Heart right ventricle (tissue), 16 donors: ENCODE measurements around the gene BICDL2. TPM values are rescaled to one million over a fixed set of nuclear protein-coding genes. Genes with fewer than 3 reads are reported as not detected.

Experiments used
- ATAC-seq, 8 donors: fragments of 200-7000 bp; cut with Tn5 transposase; one replicate each; pipeline ENCODE4 v1.9.1; 2020; ENCODE audit warnings: mild to moderate bottlenecking in 8 of 8, moderate library complexity in 8 of 8, moderate number of reproducible peaks in 1 of 8
- DNase-seq, 2 donors: peaks; one replicate each; pipeline ENCODE4 v3.0.0-alpha.2; 2020
- H3K27ac ChIP-seq, 10 donors: fragments of 200-600 bp; sonication (generic) in 2 of 10; one replicate each; pipeline versions ENCODE4 v1.5.0 to v1.8.0; 2020 to 2022; ENCODE audit warnings: mild to moderate bottlenecking in 3 of 10
- H3K27me3 ChIP-seq, 7 donors: fragments of 200-600 bp; one replicate each; pipeline ENCODE4 v1.8.0; 2021 to 2022; ENCODE audit warnings: mild to moderate bottlenecking in 2 of 7
- H3K36me3 ChIP-seq, 9 donors: fragments of 200-600 bp; sonication (generic) in 1 of 9; one replicate each; pipeline versions ENCODE4 v1.5.0 to v1.8.0; 2020 to 2022; ENCODE audit warnings: mild to moderate bottlenecking in 2 of 9
- H3K4me1 ChIP-seq, 9 donors: fragments of 200-600 bp; sonication (generic) in 1 of 9; one replicate each; pipeline versions ENCODE4 v1.5.0 to v1.8.0; 2020 to 2022; ENCODE audit warnings: mild to moderate bottlenecking in 4 of 9
- H3K4me3 ChIP-seq, 10 donors: fragments of 200-600 bp; sonication (generic) in 2 of 10; one replicate each; pipeline versions ENCODE4 v1.5.0 to v1.8.0; 2020 to 2022; ENCODE audit warnings: mild to moderate bottlenecking in 7 of 10, moderate library complexity in 2 of 10
- H3K9me3 ChIP-seq, 11 donors: fragments of 200-600 bp in 10 of 11; sonication (generic) in 2 of 11; one replicate each; pipeline versions ENCODE4 v1.5.0 to v1.8.0; 2013 to 2022; ENCODE audit warnings: mild to moderate bottlenecking in 2 of 11, control low read depth in 1 of 11, moderate library complexity in 1 of 11
- CTCF ChIP-seq, 9 donors: fragments of 200-600 bp; sonication (generic) in 2 of 9; IDR thresholded peaks; one replicate each; pipeline versions ENCODE4 v1.5.0 to v1.8.0; 2021 to 2022; ENCODE audit warnings: antibody characterized with exemption in 9 of 9, mild to moderate bottlenecking in 5 of 9, moderate library complexity in 1 of 9
- WGBS, 2 donors: extraction: QIAGEN DNeasy Blood & Tissue Kit; methylation state at CpG; one replicate each; pipeline ENCODE4 v1.1.7; 2013; ENCODE audit warnings: inconsistent platforms in 1 of 2; 5-methylcytosine and 5-hydroxymethylcytosine counted together
- intact Hi-C, 10 donors: fragments of 100-400 bp; cut with DNase I; formaldehyde crosslinking; loops; one replicate each; pipeline versions ENCODE4 v1.11.1 to v1.14.2; 2022
- polyA plus RNA-seq, 2 donors: library from polyadenylated mRNA; stranded (reverse); fragments of 200-250 nt; gene quantifications; one replicate each; pipeline ENCODE4 v1.2.3, GENCODE V29; 2013
- total RNA-seq, 10 donors: library from RNA; stranded (reverse); fragmentation: NEBNext Ultra II Directional in 3 of 10; extraction: Animal tissue kit (Norgen Biotek cat#: 25700) in 3 of 10; gene quantifications; one replicate each; pipeline versions ENCODE4 v1.2.1 to v1.2.4, GENCODE V29; 2021 to 2023
- donor health status: Arrhythmogenic right ventricular cardiomyopathy.
- donor health status: ischemic (EF 13 %, LVEDD 7.1; RV severe dilation, severe dysfunction).
- donor health status: healthy with polysubstance abuse.
- donor health status: DM: no; HTN: yes; CAD: no.
- donor health status: DM: no; HTN: no; CAD: no.
- donor health status: ischemic (EF 25% LVEDD 6.9; RV normal size, moderate dysfunction).
- donor health status: ischemic (EF 25% LVEDD 5.7; RV mildly dilated, moderate dysfunction).
- donor health status: healthy.
- donor health status: DM: yes; HTN: yes; CAD: no.
- donor health status: Ischemic cardiomyopathy.
- donor health status: ischemic (EF 35%, LVEDD 5.7; RV mildly dilated, moderate dysfunction).
- donor health status: nonischemic (EF 11% LVEDD 7.7; RV severe dilation, severe dysfunction).
- donor health status: DM: yes; HTN: yes; CAD: no.
- donor health status: PGD.
- donor health status: ischemic (EF 29% LVEDD 5.4; RV normal size, mild dysfunction).
- donor health status: nonischemic (EF 23%, LVEDD 6.1; RV moderate dilation, normal function).

The BICDL2 gene
- total and polyA plus RNA-seq, 12 donors = 0.04 TPM; not detected in 11

DNA sequence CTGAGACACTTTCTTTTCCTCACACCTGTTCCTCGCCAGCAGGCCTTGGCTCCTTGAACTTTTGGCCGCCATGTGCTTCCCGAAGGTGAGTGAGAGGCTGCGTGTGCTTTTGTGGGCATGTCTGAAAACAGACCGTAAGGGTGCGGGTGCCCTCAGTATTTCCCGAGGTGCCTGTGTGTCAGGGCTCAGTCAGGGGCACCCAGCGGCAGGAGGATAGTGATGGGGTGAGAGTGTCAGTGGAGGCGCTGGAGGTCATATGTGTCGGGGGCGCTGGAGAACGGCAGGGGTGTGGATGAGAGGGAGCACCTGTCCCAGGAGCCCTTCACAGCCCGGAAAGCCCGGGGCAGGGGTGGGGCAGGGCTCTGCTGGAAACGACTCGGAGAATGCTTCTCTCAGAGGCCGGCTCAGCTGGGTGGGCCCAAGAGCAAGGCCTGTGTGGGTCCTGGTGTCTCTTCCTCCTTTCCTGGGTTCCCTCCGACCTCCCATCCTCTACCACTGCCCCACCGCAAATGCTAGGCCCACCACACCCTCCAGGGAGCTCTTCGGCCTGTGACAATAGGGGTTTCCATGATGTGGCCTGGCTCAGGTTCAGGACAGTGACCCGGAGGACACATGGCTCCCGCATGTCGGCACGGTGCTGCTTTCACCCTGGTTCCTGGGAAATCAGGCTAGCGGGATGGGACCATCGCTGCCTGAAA, 29.1 kb upstream of the BICDL2 start:
- 48 to 59% methylated on average over 26 of the region's 26 CpGs for WGBS, 2 donors
- Histone ChIP-seq H3K4me3 (peak overlapping the region; percentile 1 to 71 (median 62)), H3K4me1 (peaks cover 3 to 45% (median 14%) of the 10 kb centered on the region in 9 donors), H3K27ac (peak overlapping the region; percentile 81 to 94 (median 88)), H3K27me3 (no peaks in the 10 kb centered on the region), H3K9me3 (no peaks in the 10 kb centered on the region), H3K36me3 (peaks cover 0 to 26% (median 0%) of the 10 kb centered on the region in 9 donors)
- no peak for DNase-seq
- no peak for TF ChIP-seq CTCF (IDR thresholded peaks at IDR 0.05)
- ATAC-seq = peak in 7 of 8 donors; percentile 11 to 45 (median 36)
- intact Hi-C loops = loop anchor here in 2 of 10 donors (2.0 to 5.0 kb wide), 2 partner anchors 21 to 36 kb away; no protein-coding TSS in a partner anchor

- DNase-seq (peak; percentile 54 to 88), ATAC-seq (peak; percentile 70 to 94 (median 91))
- Histone ChIP-seq H3K27me3 (no peaks in the 10 kb centered on the region), H3K4me1 (peaks cover 3 to 52% (median 14%) of the 10 kb centered on the region in 9 donors), H3K36me3 (peaks cover 0 to 26% (median 0%) of the 10 kb centered on the region in 9 donors), H3K4me3 (peak within 1 kb of the TSS; percentile 1 to 71 (median 62)), H3K9me3 (no peaks in the 10 kb centered on the region), H3K27ac (peak within 1 kb of the TSS; percentile 81 to 94 (median 88))
- no peak for TF ChIP-seq CTCF (IDR thresholded peaks at IDR 0.05)
- WGBS, 2 donors = 32 to 51% methylated on average over 13 of the region's 13 CpGs
- intact Hi-C loops = loop anchor here in 2 of 10 donors (2.0 to 5.0 kb wide), 2 partner anchors 22 to 37 kb away; no protein-coding TSS in a partner anchor
Measured at GRCh38 chr16:3065069-3065741, 28.5 kb upstream of the BICDL2 start, which contains the start of gene IL32. TSS of gene IL32 (plus strand) at chr16:3065640. CDS start at chr16:3065812, 172 bp downstream.

GRCh38 chr16:3063625-3064386, 27.1 kb upstream of the BICDL2 start:
- Histone ChIP-seq H3K27ac (peak overlapping the region in 7 of 10 donors; percentile 82 to 94 (median 90)), H3K4me1 (peaks cover 6 to 61% (median 22%) of the 10 kb centered on the region in 9 donors), H3K36me3 (peaks cover 0 to 16% (median 0%) of the 10 kb centered on the region in 9 donors), H3K4me3 (no peak overlapping the region), H3K27me3 (no peaks in the 10 kb centered on the region), H3K9me3 (no peaks in the 10 kb centered on the region)
- 89 to 91% methylated on average over 8 of the region's 8 CpGs for WGBS, 2 donors
- TF ChIP-seq CTCF (IDR thresholded peaks at IDR 0.05) = no peak
- intact Hi-C loops = loop anchor here in 5 of 10 donors (2.0 to 5.0 kb wide), 5 partner anchors 23 to 68 kb away; partner anchors contain the start of gene ZSCAN10 (in 2 of the 5)
- DNase-seq (no peak), ATAC-seq (no peak)
